GM19238 (cell line): ENCODE results near the gene PLCL1.
"Not testable (repeated sequence)": the region's sequence is repeated elsewhere in the genome, so short reads cannot be mapped to it uniquely, and the experiment has no call there.

Experiments used
- DNase-seq: peaks from one replicate; pipeline ENCODE4 v3.0.0; 2011; ENCODE audit warnings: low spot score; ENCODE audit not compliant: insufficient read length

The PLCL1 gene

DNA sequence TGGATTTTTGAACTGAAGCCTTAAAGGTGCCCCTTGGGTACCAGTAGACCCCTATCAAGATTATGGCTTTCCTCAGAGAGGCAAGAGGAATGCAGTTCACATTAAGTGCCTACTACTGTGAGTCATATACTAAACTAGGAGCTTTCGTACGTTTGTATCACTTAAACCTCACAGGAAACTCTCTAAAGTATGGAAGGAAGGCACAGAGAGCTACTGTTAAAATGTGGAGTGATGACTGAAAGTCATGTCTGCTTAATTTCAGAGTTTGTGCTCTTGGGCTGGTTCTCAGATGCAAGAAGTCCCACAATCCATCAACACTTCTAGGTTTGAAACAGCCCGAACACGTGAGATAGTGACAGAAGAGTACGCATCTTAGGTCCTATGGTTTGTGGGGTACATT, 4.7 kb downstream of the PLCL1 start:
- DNase-seq, result no peak

DNA sequence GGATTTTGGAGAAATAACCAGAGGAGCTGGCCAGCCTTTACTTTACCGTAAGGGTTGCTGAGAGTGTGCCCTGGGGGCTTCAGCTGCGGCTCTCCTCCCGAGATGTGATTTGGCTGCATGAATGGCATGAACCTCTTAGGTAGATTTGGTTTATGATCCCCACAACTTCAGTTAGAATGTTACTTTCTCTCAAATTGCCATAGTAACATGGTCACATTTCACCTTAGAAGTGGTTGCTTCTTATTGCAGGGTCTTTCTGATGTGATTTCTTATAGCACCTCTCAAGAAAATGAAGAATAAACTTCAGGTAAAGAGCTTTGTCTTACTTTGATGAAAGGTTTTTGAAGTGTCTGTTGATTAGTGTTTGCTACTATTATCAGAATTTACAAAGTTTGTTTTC, 5.6 kb downstream of the PLCL1 start:
- no peak for DNase-seq

DNA sequence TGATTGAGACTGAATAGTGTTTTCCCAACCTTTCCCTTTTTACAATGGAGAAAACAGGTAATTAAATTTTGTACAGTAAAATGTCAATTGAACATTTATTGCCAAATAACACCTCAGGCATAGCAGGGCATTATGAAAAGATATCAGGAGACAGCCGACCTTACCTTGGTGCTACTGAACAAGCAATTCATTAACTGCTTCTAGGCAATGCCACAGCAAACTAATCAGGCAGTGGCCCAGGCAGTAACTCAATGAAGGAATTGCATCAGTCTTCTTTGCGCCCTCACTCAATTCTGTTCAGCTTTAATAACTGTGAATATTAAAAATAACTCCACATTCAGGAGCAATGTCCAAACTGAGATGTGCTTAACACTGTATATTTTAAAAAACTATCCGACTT, 6.1 kb downstream of the PLCL1 start:
- DNase-seq, result no peak

DNA sequence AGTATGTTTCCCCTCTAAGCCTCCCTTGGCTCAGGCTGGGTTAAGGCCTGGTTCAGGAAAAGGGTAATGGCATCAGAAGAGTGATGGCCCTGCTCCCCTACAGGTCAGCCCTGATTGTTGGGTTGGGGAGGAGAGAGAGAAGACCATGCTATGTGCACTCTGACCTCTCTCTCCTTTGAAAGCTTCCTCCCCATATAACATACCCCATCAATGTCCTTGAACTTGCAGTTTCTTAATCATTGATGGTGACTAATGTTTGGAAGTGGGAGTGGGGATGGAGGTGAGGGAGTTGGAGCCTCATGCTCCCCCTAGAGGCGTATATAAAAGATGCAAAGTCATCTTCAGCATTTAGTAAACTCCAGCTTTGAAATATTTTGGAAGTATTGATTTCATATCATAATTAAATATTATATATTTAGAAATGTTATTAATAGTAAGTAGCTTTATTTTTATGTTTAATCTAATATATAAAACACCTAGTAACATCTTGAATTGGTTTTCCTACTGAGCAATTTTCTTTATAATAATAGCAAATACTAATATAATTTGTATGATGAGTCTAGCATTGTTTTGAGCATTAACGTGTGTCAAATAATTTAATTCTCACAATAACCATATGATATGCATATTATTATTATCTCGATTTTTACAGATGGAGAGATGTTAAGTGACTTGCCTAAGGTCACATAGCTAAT, 8.8 kb downstream of the PLCL1 start:
- DNase-seq, result no peak

DNA sequence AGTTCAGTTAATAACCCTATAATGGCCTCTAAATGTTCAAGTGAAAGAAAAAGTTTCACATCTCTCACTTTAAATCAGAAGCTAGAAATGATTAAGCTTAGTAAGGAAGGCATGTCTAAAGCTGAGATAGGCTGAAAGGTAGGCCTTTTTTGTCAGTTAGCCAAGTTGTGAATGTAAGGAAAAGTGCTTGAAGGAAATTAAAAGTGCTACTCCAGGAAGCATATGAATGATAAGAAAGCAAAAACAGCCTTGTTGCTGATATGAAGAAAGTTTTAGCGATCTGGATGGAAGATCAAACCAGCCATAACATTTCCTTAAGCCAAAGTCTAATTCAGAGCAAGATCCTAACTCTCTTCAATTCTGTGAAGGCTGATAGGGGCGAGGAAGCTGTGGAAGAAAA, 10.1 kb downstream of the PLCL1 start:
- DNase-seq, result no peak

DNA sequence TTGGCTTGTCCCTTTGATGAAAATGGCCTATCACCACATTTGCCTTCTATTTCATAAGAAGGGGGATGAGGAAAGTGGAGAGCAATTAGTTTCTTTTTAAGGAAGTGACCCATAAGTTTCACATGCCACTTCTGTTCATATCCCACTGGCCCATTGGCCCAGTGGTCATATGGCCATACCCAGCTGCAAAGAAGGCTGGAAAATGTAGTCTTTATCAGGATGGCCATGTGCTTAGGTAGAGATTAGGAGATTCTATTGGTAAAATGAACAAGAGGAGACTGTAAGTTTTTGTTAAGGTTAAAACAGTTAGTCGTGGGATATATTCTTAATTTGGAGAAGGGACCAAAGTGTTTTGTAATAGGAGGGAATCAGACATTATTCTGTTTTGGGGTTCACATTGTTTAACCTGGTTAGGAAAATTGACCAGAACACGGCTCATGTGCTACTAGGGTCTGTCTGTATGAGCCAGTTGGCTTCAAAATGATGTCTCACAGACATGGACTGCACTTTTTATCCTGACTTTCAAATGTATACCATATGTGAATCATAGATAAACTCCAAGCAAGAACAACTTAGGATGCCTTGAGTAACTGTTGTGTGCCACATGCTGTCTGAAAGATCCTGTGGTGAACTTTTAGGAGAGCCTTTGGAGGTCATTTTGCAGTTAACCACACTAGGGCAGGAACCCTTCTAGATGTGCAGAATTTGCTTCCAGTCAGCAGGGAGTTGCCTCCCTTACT, 17.3 kb downstream of the PLCL1 start:
- DNase-seq, result no peak

DNA sequence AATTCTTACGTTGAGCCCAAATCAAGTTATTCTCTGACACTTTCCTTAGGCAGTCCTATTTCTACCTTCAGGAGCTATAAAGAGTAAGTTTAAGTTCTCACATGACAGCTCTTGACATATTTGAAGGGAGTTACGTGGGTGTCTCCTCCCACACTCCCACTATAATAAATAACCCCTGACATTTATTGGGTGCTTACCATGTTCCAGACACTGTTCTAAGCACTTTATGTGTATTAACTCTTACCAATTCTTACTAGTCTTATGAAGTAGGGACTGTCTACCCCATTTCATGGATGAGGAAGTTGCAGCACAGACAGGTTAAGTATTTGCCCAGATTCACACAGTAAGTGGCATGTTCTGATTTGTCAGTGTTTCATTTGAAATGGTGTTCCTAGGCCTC, 17.9 kb downstream of the PLCL1 start:
- no peak for DNase-seq

DNA sequence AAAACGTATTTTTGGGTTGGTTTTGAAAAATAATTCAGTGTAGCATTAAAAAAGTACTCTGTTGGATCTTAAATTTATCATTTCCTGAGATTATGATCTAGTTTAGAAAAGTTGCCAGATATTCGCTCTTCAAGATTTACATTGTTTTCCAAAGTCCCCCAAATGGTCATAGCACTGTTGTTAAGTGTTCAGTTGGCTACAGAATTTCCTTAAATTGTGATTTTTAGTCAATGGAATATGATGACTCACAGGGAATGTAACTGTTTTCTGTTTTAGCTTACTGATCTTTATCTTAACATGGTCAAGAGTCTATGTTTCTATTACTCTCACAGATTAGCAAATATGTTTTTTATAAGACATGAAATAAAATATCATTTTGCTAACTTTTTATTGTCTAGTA, 23.2 kb downstream of the PLCL1 start:
- no peak for DNase-seq

DNA sequence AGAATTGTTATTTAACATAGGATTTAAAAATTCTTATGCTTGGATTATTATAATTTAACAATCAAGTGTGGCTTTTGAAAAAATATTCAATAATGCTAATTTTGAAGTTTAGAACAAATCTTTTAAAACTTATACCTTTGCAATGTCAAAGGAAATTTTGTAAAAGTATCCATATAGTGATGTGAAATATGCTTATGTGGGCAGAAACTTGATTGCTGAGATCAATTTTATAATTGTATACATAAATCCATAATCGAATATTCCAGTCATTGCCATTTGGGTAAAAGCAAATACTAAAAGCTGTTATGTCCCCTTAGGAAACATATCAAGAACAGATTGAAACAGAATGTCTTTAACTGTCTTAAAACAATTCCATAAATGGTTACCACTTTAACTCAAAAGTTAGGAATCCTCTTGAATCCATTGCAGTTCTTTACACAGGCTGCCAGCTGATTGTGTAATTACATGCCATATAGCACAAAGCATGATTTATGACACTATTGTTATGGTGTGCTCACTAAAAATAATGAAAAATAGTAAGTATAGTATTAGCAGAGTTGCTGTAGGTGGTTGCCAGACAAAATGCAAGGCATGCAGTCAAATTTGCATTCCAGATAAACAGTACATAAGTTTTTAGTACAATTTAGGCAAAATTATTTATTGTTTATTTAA, 24.2 kb downstream of the PLCL1 start:
- no peak for DNase-seq

DNA sequence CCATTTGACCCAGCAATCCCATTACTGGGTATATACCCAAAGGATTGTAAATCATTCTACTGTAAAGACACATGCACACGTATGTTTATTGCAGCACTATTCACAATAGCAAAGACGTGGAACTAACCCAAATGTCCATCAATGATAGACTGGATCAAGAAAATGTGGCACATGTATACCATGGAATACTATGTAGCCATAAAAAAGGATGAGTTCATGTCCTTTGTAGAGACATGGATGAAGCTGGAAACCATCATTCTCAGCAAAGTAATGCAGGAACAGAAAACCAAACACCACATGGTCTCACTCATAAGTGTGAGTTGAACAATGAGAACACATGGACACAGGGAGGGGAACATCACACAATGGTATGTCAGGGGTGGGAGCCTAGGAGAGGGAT, 30.4 kb downstream of the PLCL1 start:
- DNase-seq, result not testable (repeated sequence)

DNA sequence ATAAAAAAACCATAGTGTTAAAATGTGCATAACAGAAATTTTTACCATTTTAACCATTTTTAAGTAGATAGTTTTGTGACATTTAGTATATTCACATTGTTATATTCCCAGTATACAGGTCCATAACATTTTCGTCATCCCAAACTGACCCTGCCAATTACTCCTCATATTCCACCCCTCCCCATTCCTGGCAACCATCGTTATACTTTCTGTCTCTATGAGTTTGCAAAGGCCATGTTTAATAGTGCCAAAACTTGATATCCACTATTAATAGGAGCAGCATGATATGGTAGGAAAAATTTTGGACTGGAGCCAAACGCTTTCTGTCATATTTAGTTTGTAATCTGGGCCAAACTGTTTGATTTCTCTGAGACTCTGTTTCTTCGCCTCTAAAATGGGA, 30.9 kb downstream of the PLCL1 start:
- no peak for DNase-seq

DNA sequence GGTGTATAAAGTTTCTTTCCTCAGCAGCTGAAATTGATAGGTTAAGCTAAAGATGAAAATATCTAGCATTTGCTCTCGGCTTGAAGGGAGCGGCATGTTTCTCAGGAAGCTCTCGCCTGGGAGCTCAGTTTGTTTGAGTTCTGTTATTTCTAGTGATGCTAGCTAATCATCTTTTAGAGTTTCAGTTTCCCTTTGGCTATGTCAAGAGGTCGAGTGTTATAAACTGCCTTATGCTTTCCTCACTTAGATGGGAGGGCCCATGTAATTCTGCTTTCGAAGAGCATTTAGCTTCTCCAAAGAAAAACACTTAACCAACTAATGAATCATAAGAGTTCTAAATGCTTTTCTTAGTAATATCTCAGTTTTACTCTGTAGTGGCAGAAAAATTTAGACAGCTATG, 33.6 kb downstream of the PLCL1 start:
- DNase-seq, result peak; percentile 36

DNA sequence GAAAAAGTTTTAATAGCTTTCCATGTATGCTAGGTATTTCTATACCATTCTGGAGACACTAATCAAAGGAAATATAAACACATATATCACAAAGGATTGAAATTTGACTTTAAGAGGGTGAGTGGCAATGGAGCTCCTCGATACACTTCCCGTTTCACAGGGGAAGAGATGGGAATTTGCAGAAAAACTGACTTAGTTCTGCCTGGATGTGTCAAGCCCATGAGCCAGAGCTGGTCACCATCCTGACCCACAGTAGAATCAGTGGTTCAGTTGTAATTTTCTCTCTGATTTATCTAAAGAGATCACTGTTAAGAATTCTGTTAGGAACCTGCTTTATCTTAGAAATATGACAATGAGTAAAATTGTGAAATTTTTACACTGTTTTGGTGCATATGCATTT, 34.2 kb downstream of the PLCL1 start:
- no peak for DNase-seq

DNA sequence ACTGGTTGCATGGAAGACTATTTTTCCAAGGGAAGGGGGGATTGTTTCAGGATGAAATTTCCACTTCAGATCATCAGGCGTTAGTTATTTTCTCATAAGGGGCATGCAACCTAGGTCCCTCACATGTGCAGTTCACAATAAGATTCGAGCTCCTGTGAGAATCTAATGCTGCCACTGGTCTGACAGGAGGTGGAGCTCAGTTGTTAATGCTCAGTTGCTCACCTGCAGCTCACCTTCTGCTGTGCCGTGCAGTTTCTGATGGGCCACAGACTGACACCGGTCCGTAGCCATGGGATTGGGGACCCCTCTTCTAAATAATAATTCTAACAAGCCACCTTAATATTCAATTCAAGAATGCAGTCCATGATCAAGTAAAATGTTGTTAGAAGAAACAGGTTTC, 34.9 kb downstream of the PLCL1 start:
- DNase-seq, result no peak

DNA sequence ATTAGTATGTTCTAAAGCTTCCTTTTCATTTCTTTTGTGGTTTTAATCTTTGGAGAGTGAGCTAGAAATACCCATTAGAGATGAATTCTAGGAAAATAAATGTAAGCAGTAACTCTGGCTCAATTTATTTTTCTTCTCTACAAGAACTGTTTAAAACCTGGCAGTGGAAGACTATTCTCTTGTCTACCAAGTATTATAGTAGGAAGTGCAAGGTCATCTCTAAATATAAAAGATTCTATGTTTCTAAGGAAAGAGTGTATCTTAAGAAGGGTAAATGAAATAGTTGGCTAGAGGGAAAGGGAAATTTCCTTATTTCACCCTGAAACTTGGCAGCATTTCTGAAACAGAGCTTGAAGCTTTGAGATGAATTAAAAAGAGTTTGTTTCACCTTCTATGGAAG, 35.5 kb downstream of the PLCL1 start:
- DNase-seq, result no peak

DNA sequence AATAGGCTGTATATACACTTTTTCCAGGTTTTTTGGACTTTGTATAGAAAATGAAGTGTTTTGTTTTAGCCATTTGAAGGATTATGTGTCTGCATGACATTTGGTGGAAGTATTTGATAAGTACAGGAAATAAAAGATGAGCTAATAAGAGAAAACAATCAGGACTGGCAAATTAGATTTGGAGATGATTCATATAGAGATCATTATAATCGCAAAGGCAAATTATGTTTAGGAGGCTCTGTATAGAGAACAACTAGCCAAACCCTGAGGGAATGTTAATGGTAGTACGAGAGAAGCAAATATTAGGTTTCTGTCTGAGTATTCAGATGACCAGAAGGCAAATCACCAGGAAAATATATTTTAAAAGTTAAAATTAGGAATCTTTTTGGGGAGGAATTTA, 41.7 kb downstream of the PLCL1 start:
- DNase-seq, result no peak

DNA sequence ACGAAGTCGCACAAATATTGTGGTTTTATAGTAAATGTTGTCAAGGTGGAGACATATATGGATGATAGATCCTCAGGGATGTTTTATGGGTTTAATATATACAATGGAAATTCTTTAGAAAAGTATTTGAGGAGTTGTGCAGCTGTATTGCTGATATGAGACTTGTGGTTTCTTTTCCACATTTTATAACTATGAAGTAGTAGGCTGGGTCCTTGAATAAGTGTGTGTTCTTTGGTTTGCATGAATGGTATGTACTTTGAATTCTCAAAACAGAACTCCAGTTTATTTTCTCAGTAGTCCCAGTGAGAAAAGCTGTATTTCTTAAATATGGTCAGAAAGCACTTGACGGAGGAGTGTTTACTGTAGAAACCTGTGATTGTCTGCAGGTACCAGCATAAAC, 42.4 kb downstream of the PLCL1 start:
- no peak for DNase-seq

DNA sequence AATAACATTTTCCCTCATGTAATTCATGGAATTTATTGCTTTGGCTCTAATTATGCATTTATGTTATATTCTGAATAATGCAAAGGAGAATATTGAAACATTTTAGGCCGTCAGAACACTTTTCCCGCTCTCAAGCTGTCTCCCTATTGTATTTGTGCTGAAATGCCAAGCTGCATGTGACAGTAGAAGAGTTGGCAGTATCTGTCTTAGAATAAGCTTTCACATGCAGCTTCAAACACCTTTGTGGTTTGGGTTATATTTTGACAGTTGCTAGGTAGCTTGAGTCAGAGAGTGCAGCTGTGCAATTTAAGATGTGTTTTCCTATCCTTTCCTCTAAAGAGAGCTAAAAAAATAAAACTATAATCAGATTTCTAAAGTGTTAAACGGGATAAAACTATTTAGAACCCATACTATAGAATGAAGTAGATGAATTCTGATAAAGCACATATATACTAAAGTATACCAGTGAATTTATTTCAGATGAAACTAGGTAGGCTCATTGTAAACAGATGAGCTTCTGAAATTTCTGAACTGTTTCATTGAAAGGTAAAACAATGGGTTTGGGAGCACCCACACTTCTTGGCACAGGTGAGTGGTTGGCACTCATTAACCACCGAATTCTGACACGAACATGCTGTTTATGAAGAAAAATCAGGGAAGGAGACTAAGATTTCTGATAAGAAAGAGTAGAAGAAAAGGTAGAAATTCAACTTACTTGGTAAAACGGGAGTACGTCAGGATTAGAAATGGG, 43.4 kb downstream of the PLCL1 start:
- no peak for DNase-seq

DNA sequence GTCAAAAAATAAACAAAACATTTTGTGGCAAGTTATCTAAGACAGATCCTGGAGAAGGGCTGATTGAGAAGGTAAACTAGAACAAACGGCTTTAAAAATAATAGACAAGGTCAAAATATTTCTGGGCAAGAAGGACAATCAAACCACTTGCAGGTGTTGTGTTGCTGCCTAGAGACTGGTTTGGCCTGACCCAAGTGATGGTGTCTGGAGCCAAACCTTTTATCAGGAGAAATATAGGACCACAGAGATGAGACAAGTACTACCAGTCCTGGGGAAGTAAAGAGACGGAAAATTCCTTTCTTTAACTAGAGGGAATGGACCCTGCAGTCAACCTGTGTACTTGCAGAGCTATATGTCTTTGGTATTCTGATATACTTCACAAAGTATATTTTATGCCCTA, 44.2 kb downstream of the PLCL1 start:
- no peak for DNase-seq

DNA sequence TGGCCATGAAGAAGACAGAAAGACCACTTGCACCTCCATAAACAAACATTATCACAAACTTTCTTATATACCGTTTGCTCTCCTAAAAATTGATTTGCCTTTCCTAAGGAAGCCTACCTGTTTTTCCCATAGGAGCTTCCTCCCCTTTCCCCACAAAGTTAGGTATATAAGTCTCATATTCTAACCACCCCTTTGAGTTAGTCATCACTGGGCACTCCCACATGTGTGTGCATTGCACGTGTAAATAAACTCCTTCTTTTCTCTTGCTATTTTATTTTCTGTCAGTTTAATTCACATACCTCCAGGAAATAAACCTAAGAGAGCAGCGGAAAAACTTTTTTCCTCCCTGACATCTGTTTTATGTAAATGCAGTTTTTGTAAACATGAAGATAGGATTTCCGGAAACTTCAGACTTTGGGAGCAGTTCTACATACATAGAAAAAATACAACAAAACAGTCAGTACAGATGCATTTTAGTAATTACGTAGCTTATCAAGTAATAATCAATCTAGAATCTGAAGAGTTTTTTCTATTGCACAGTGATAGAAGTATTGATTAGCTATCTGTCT, 46.6 kb downstream of the PLCL1 start:
- no peak for DNase-seq

DNA sequence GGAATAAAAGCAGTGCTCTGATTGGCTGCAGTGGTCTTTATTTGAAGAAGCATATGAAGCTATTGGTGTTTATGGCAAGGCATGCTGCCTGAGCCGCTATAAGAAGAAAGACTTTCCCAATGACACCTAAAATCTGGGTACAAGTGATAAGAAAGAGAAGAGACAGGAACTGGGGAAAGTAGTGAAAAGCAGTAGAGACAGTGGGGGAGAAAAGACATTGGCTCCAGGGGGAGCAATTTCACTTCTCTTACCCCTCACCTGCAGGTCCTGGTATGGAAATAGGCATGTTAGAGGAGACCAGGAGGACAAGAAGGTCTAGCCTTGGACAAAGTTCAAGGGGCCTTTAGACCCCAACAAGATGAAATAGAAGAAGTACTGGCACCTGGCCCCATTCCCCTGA, 47.1 kb downstream of the PLCL1 start:
- DNase-seq, result no peak

DNA sequence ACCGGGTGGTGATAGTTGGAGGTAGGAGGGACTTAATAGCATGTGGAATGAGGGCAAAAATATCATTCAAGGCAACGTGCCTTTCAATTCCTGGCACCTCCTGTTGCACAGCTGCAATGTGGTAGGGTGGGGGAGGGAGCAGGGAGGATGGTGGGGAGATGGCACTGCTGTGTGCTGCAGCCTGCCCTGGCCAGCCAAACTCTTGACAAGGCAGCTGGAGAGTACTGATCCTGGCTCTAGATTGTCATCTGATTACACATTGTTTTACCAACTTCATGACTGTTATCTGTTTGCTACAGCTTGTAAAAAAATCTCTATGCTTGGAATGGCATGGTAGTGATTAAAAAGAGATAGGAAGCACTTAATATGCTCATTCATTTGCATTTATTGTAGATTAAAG, 47.7 kb downstream of the PLCL1 start:
- no peak for DNase-seq
